ENCODE measurements around the gene DXO. TPM values are rescaled to one million over a fixed set of nuclear protein-coding genes. Genes with fewer than 3 reads are reported as not detected.

Gene DXO
- total and polyA plus RNA-seq, 4 experiments from 2014 or later, result 10.8 to 30.3 (median 19.8) TPM

DNA sequence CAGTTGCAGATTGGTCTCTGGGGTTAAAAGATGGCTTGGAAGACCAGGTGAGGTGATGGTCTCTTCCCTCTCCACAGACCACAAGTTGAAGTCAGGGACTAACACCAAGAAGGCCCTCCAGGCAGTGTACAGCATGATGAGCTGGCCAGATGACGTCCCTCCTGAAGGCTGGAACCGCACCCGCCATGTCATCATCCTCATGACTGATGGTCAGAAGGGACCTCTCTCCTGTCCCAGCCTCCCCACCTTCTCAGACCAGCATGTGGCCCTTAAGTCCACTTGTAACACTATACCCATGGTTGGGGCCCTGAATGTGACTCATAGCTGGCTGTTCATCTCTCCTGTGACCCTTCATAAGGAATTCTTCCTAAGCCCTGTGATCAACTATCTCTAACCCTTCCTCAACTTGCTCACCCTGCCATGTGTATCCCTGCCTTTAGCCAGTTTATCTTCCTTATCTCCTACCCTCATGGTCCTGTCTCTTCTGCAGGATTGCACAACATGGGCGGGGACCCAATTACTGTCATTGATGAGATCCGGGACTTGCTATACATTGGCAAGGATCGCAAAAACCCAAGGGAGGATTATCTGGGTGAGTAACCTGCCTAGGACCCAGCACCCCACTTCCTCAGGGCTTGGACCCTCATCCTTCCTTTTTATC, 23.1 kb downstream of the DXO start:
- Histone ChIP-seq H3K4me1 (ENCODE audit: insufficient read depth, low read length) (no peaks in the 10 kb centered on the region), H3K9me3 (ENCODE audit: control insufficient read depth in 1 of 2, low read length in 2 of 2) (no peaks in the 10 kb centered on the region), H3K27ac (ENCODE audit: low read depth, low read length) (no peak overlapping the region), H3K36me3 (ENCODE audit: insufficient read depth, low read length) (peaks cover 20% of the 10 kb centered on the region), H3K27me3 (ENCODE audit: insufficient read depth, low read length) (no peaks in the 10 kb centered on the region), H3K4me3 (ENCODE audit: low read length in 2 of 2) (no peak overlapping the region)
- intact Hi-C loops (cut with micrococcal nuclease), result no loop called here
- no peak for DNase-seq
- H3K4me1 Mint-ChIP-seq, result no peaks in the 10 kb centered on the region
- ChIA-PET POLR2A (ENCODE audit: partially characterized antibody) (interaction anchor here (2.7 to 6.0 kb wide), 2 partner anchors 10 to 23 kb away, joined by 11 to 36 read pairs; partner anchors contain the start of genes DXO, NELFE and SKIC2), CTCF (ENCODE audit: partially characterized antibody) (no interaction called here)
- no peak overlapping the region for H3K4me3 Mint-ChIP-seq
- H3K27me3 Mint-ChIP-seq, result peaks cover 6 to 11% of the 10 kb centered on the region in 2 donors
- H3K36me3 Mint-ChIP-seq, result peaks cover 13 to 21% of the 10 kb centered on the region in 2 donors
- H3K27ac Mint-ChIP-seq, result peak overlapping the region in 3 of 7 donors; percentile 29 to 74 (median 43)
- H3K9me3 Mint-ChIP-seq, result peaks cover 0 to 2% (median 0%) of the 10 kb centered on the region in 8 donors

DNA sequence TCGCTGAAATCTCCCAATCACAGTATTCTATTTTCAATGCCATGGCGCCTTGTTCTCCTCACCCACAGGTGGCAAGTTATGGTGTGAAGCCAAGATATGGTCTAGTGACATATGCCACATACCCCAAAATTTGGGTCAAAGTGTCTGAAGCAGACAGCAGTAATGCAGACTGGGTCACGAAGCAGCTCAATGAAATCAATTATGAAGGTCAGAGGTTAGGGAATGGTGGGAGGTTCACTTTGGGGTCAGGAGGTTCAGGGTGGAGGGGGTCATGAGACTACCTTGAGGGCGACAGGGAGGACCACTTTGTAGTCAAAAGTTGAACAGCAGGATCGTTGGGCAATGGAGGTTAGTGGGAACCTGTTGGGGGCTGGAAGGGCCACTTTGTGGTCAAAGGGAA, 23.6 kb downstream of the DXO start:
- no peak overlapping the region for H3K4me3 ChIP-seq (ENCODE audit: low read length in 2 of 2)
- Mint-ChIP-seq H3K27ac (peak overlapping the region in 2 of 7 donors; percentile 43 to 71), H3K27me3 (peaks cover 10 to 12% of the 10 kb centered on the region in 2 donors), H3K4me3 (no peak overlapping the region), H3K36me3 (peaks cover 8 to 15% of the 10 kb centered on the region in 2 donors), H3K9me3 (peaks cover 0 to 2% (median 0%) of the 10 kb centered on the region in 8 donors), H3K4me1 (no peaks in the 10 kb centered on the region)
- no peaks in the 10 kb centered on the region for H3K9me3 ChIP-seq (ENCODE audit: control insufficient read depth in 1 of 2, low read length in 2 of 2)
- no peak for DNase-seq
- intact Hi-C loops (cut with micrococcal nuclease), result no loop called here
- H3K4me1 ChIP-seq (ENCODE audit: insufficient read depth, low read length), result no peaks in the 10 kb centered on the region
- no peaks in the 10 kb centered on the region for H3K27me3 ChIP-seq (ENCODE audit: insufficient read depth, low read length)
- POLR2A ChIA-PET (ENCODE audit: partially characterized antibody), result no interaction called here
- CTCF ChIA-PET (ENCODE audit: partially characterized antibody), result no interaction called here
- H3K36me3 ChIP-seq (ENCODE audit: insufficient read depth, low read length), result peaks cover 14% of the 10 kb centered on the region
- no peak overlapping the region for H3K27ac ChIP-seq (ENCODE audit: low read depth, low read length)

DNA sequence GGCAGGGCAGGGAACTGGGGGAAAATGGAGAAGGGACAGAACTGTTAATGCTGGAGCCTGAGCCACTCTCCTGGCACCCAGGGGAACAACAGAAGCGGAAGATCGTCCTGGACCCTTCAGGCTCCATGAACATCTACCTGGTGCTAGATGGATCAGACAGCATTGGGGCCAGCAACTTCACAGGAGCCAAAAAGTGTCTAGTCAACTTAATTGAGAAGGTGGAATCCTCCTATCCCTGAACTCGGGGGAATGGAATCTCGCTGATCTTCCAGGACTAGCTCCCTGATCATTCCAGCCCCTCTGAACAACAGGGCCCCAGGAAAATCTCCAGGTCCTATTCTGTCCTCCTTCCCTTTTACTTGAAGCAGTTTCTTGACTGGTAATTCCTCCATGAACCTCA, 24.1 kb downstream of the DXO start:
- intact Hi-C loops (cut with micrococcal nuclease), result no loop called here
- no peaks in the 10 kb centered on the region for H3K27me3 ChIP-seq (ENCODE audit: insufficient read depth, low read length)
- no peak overlapping the region for H3K27ac Mint-ChIP-seq
- H3K27me3 Mint-ChIP-seq, result peaks cover 11 to 12% of the 10 kb centered on the region in 2 donors
- no peaks in the 10 kb centered on the region for H3K4me1 ChIP-seq (ENCODE audit: insufficient read depth, low read length)
- H3K4me3 Mint-ChIP-seq, result no peak overlapping the region
- no peaks in the 10 kb centered on the region for H3K9me3 ChIP-seq (ENCODE audit: control insufficient read depth in 1 of 2, low read length in 2 of 2)
- DNase-seq, result no peak
- no peak overlapping the region for H3K4me3 ChIP-seq (ENCODE audit: low read length in 2 of 2)
- ChIA-PET POLR2A (ENCODE audit: partially characterized antibody) (no interaction called here), CTCF (ENCODE audit: partially characterized antibody) (no interaction called here)
- peaks cover 0 to 2% (median 0%) of the 10 kb centered on the region in 8 donors for H3K9me3 Mint-ChIP-seq
- H3K4me1 Mint-ChIP-seq, result no peaks in the 10 kb centered on the region
- peaks cover 10% of the 10 kb centered on the region for H3K36me3 ChIP-seq (ENCODE audit: insufficient read depth, low read length)
- H3K36me3 Mint-ChIP-seq, result peaks cover 3 to 11% of the 10 kb centered on the region in 2 donors
- no peak overlapping the region for H3K27ac ChIP-seq (ENCODE audit: low read depth, low read length)

DNA sequence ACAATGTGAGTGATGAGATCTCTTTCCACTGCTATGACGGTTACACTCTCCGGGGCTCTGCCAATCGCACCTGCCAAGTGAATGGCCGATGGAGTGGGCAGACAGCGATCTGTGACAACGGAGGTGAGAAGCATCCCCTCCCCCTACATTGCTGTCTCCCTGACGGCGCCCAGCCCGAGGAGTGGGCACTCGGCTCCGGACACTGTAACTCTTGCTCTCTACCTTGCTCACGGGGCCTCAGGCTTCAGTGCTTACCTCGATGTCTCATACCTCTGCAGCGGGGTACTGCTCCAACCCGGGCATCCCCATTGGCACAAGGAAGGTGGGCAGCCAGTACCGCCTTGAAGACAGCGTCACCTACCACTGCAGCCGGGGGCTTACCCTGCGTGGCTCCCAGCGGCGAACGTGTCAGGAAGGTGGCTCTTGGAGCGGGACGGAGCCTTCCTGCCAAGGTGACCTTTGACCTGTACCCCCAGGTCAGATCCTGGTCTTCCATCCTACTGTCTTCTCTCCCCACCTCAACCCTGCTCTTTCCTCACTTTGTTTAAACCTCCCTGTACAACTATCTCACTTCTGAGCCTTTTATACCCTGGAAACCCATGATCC, 24.8 kb downstream of the DXO start:
- H3K4me1 Mint-ChIP-seq, result no peaks in the 10 kb centered on the region
- ChIA-PET CTCF (ENCODE audit: partially characterized antibody) (no interaction called here), POLR2A (ENCODE audit: partially characterized antibody) (no interaction called here)
- DNase-seq, result no peak
- H3K27ac Mint-ChIP-seq, result peak overlapping the region in 1 of 7 donors; percentile 42
- H3K27ac ChIP-seq (ENCODE audit: low read depth, low read length), result no peak overlapping the region
- peaks cover 11 to 18% of the 10 kb centered on the region in 2 donors for H3K27me3 Mint-ChIP-seq
- H3K9me3 Mint-ChIP-seq, result peaks cover 0 to 2% (median 0%) of the 10 kb centered on the region in 8 donors
- H3K4me3 Mint-ChIP-seq, result no peak overlapping the region
- no peaks in the 10 kb centered on the region for H3K9me3 ChIP-seq (ENCODE audit: control insufficient read depth in 1 of 2, low read length in 2 of 2)
- H3K36me3 Mint-ChIP-seq, result peaks cover 0 to 4% of the 10 kb centered on the region in 2 donors
- H3K4me3 ChIP-seq (ENCODE audit: low read length in 2 of 2), result no peak overlapping the region
- intact Hi-C loops (cut with micrococcal nuclease), result no loop called here
- H3K27me3 ChIP-seq (ENCODE audit: insufficient read depth, low read length), result no peaks in the 10 kb centered on the region
- peaks cover 3% of the 10 kb centered on the region for H3K36me3 ChIP-seq (ENCODE audit: insufficient read depth, low read length)
- H3K4me1 ChIP-seq (ENCODE audit: insufficient read depth, low read length), result no peaks in the 10 kb centered on the region

DNA sequence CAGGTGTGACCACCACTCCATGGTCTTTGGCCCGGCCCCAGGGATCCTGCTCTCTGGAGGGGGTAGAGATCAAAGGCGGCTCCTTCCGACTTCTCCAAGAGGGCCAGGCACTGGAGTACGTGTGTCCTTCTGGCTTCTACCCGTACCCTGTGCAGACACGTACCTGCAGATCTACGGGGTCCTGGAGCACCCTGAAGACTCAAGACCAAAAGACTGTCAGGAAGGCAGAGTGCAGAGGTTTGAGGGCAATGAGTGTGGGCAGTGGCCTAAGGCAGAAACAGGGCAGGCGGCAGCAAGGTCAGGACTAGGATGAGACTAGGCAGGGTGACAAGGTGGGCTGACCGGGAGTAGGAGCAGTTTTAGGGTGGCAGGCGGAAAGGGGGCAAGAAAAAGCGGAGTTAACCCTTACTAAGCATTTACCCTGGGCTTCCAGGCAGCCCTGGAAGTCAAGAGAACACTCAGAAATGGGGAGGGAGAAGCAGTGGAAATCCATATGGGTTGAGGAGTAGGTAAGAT, 25.5 kb downstream of the DXO start:
- H3K27ac Mint-ChIP-seq, result peak overlapping the region in 1 of 7 donors; percentile 54
- intact Hi-C loops (cut with micrococcal nuclease), result no loop called here
- no peaks in the 10 kb centered on the region for H3K4me1 Mint-ChIP-seq
- H3K9me3 Mint-ChIP-seq, result peaks cover 0 to 2% (median 0%) of the 10 kb centered on the region in 8 donors
- Histone ChIP-seq H3K27me3 (ENCODE audit: insufficient read depth, low read length) (no peaks in the 10 kb centered on the region), H3K27ac (ENCODE audit: low read depth, low read length) (no peak overlapping the region), H3K4me1 (ENCODE audit: insufficient read depth, low read length) (no peaks in the 10 kb centered on the region), H3K9me3 (ENCODE audit: control insufficient read depth in 1 of 2, low read length in 2 of 2) (no peaks in the 10 kb centered on the region), H3K36me3 (ENCODE audit: insufficient read depth, low read length) (no peaks in the 10 kb centered on the region), H3K4me3 (ENCODE audit: low read length in 2 of 2) (no peak overlapping the region)
- ChIA-PET POLR2A (ENCODE audit: partially characterized antibody) (no interaction called here), CTCF (ENCODE audit: partially characterized antibody) (no interaction called here)
- DNase-seq, result no peak
- peaks cover 0 to 4% of the 10 kb centered on the region in 2 donors for H3K36me3 Mint-ChIP-seq
- H3K27me3 Mint-ChIP-seq, result peaks cover 11 to 21% of the 10 kb centered on the region in 2 donors
- no peak overlapping the region for H3K4me3 Mint-ChIP-seq

DNA sequence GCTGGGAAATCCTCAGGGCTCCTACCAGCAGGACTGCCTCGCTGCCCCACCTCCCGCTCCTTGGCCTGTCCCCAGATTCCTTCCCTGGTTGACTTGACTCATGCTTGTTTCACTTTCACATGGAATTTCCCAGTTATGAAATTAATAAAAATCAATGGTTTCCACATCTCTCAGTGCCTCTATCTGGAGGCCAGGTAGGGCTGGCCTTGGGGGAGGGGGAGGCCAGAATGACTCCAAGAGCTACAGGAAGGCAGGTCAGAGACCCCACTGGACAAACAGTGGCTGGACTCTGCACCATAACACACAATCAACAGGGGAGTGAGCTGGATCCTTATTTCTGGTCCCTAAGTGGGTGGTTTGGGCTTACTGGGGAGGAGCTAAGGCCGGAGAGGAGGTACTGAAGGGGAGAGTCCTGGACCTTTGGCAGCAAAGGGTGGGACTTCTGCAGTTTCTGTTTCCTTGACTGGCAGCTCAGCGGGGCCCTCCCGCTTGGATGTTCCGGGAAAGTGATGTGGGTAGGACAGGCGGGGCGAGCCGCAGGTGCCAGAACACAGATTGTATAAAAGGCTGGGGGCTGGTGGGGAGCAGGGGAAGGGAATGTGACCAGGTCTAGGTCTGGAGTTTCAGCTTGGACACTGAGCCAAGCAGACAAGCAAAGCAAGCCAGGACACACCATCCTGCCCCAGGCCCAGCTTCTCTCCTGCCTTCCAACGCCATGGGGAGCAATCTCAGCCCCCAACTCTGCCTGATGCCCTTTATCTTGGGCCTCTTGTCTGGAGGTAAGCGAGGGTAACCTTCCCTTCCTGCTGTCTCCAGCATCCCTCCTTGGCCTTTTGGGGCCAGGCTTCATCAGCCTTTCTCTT, 26.2 kb downstream of the DXO start, which contains the start of gene CFB:
Gene CFB, plus strand, starts transcription at position 589 of the 863 bp plus-strand sequence. Its CDS starts 127 bp downstream, at position 716.
- H3K36me3 ChIP-seq (ENCODE audit: insufficient read depth, low read length), result no peaks in the 10 kb centered on the region
- Mint-ChIP-seq H3K4me3 (no peak within 1 kb of the TSS), H3K4me1 (no peaks in the 10 kb centered on the region), H3K27ac (peak within 1 kb of the TSS in 2 of 7 donors; percentile 24 to 54), H3K9me3 (peaks cover 0 to 2% (median 0%) of the 10 kb centered on the region in 8 donors), H3K27me3 (peaks cover 11 to 21% of the 10 kb centered on the region in 2 donors), H3K36me3 (no peaks in the 10 kb centered on the region)
- no peak within 1 kb of the TSS for H3K27ac ChIP-seq (ENCODE audit: low read depth, low read length)
- intact Hi-C loops (cut with micrococcal nuclease), result no loop called here
- ChIA-PET POLR2A (ENCODE audit: partially characterized antibody) (no interaction called here), CTCF (ENCODE audit: partially characterized antibody) (interaction anchor here (0.6 kb wide), 1 partner anchor 48 kb away, joined by 5 read pairs; the partner anchor contains the start of gene EHMT2)
- no peaks in the 10 kb centered on the region for H3K9me3 ChIP-seq (ENCODE audit: control insufficient read depth in 1 of 2, low read length in 2 of 2)
- H3K27me3 ChIP-seq (ENCODE audit: insufficient read depth, low read length), result no peaks in the 10 kb centered on the region
- H3K4me3 ChIP-seq (ENCODE audit: low read length in 2 of 2), result no peak within 1 kb of the TSS
- H3K4me1 ChIP-seq (ENCODE audit: insufficient read depth, low read length), result no peaks in the 10 kb centered on the region
- no peak for DNase-seq

DNA sequence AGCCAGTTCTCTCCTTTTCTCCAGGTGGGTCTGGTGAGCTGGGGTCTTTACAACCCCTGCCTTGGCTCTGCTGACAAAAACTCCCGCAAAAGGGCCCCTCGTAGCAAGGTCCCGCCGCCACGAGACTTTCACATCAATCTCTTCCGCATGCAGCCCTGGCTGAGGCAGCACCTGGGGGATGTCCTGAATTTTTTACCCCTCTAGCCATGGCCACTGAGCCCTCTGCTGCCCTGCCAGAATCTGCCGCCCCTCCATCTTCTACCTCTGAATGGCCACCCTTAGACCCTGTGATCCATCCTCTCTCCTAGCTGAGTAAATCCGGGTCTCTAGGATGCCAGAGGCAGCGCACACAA, 26.8 kb downstream of the DXO start:
- intact Hi-C loops (cut with micrococcal nuclease), result no loop called here
- DNase-seq, result no peak
- Mint-ChIP-seq H3K4me3 (no peak overlapping the region), H3K27ac (peak overlapping the region in 1 of 7 donors; percentile 37), H3K4me1 (no peaks in the 10 kb centered on the region), H3K27me3 (peaks cover 11 to 23% of the 10 kb centered on the region in 2 donors), H3K36me3 (no peaks in the 10 kb centered on the region), H3K9me3 (peaks cover 0 to 2% (median 0%) of the 10 kb centered on the region in 8 donors)
- H3K27me3 ChIP-seq (ENCODE audit: insufficient read depth, low read length), result no peaks in the 10 kb centered on the region
- CTCF ChIA-PET (ENCODE audit: partially characterized antibody), result no interaction called here
- POLR2A ChIA-PET (ENCODE audit: partially characterized antibody), result no interaction called here
- H3K4me1 ChIP-seq (ENCODE audit: insufficient read depth, low read length), result no peaks in the 10 kb centered on the region
- H3K36me3 ChIP-seq (ENCODE audit: insufficient read depth, low read length), result no peaks in the 10 kb centered on the region
- H3K4me3 ChIP-seq (ENCODE audit: low read length in 2 of 2), result no peak overlapping the region
- no peaks in the 10 kb centered on the region for H3K9me3 ChIP-seq (ENCODE audit: control insufficient read depth in 1 of 2, low read length in 2 of 2)
- H3K27ac ChIP-seq (ENCODE audit: low read depth, low read length), result no peak overlapping the region
